Colonic mucosa (tissue), 4 donors: ENCODE data around the gene PAMR1. TPM values are rescaled to one million over a fixed set of nuclear protein-coding genes. Genes with fewer than 3 reads are reported as not detected.
A peak's percentile ranks its signal among the peaks of the same experiment; 100 is the strongest.

Experiments
- DNase-seq: peaks from one replicate; pipeline ENCODE4 v3.0.0-alpha.2; 2020
- H3K27ac ChIP-seq: fragments of 200-600 bp; one replicate; pipeline ENCODE4 v1.8.0; 2021
- H3K27me3 ChIP-seq: fragments of 200-600 bp; one replicate; pipeline ENCODE4 v1.8.0; 2021
- H3K36me3 ChIP-seq: fragments of 200-600 bp; one replicate; pipeline ENCODE4 v1.8.0; 2021
- H3K4me1 ChIP-seq: fragments of 200-600 bp; one replicate; pipeline ENCODE4 v1.8.0; 2021; ENCODE audit warnings: mild to moderate bottlenecking
- H3K4me3 ChIP-seq: fragments of 200-600 bp; one replicate; pipeline ENCODE4 v1.8.0; 2021
- H3K9ac ChIP-seq, 2 donors: one replicate each; pipeline ENCODE4 v1.7.0; 2013; ENCODE audit warnings: control low read depth in 2 of 2, low read depth in 2 of 2, low read length in 2 of 2
- H3K9me3 ChIP-seq: fragments of 200-600 bp; one replicate; pipeline ENCODE4 v1.8.0; 2021
- intact Hi-C: fragments of 100-400 bp; cut with DNase I; formaldehyde crosslinking; loops from one replicate; pipeline ENCODE4 v1.14.1; 2022
- total RNA-seq, 2 donors: library from RNA; stranded (reverse); fragmentation: NEBNext Ultra II Directional in 1 of 2; extraction: Animal tissue kit (Norgen Biotek cat#: 25700) in 1 of 2; gene quantifications; one replicate each; pipeline ENCODE4 v1.2.1, GENCODE V29; 2021
- TF ChIP-seq, protein P1 (sequence below): fragments of 200-600 bp; IDR thresholded peaks from one replicate; pipeline ENCODE4 v1.8.0; 2022; ENCODE audit warnings: antibody characterized with exemption, mild to moderate bottlenecking
- donor health status: healthy.
- donor health status: DM: no; HTN: no; CAD: no.
- donor health status: DM: no; HTN: no; CAD: no.

The PAMR1 gene
- total RNA-seq, 2 donors from 2014 or later, result 1.5 to 4.7 TPM

DNA sequence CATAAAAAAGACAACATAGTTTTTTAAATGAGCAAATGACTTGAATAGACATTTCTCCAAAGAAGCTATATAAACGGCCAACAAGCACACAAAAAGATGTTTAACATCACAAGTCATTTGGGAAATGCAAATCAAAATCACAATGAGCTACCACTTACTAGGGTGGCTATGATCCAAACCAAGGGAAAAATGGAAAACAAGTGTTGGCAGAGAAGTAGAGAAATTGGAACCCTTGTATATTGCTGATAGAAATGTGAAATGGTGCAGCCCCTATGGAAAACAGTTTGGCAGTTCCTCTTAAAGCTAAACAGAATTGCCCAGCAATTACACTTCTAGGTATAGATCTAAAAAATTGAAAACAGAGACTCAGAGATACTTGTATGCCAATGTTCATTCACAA, 29.0 kb downstream of the PAMR1 start:
- intact Hi-C loops, result no loop called here
- no peak for DNase-seq
- TF ChIP-seq, protein P1, sequence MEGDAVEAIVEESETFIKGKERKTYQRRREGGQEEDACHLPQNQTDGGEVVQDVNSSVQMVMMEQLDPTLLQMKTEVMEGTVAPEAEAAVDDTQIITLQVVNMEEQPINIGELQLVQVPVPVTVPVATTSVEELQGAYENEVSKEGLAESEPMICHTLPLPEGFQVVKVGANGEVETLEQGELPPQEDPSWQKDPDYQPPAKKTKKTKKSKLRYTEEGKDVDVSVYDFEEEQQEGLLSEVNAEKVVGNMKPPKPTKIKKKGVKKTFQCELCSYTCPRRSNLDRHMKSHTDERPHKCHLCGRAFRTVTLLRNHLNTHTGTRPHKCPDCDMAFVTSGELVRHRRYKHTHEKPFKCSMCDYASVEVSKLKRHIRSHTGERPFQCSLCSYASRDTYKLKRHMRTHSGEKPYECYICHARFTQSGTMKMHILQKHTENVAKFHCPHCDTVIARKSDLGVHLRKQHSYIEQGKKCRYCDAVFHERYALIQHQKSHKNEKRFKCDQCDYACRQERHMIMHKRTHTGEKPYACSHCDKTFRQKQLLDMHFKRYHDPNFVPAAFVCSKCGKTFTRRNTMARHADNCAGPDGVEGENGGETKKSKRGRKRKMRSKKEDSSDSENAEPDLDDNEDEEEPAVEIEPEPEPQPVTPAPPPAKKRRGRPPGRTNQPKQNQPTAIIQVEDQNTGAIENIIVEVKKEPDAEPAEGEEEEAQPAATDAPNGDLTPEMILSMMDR, result no peak
- Histone ChIP-seq H3K9ac (no peak overlapping the region), H3K36me3 (no peaks in the 10 kb centered on the region), H3K9me3 (no peaks in the 10 kb centered on the region), H3K27me3 (no peaks in the 10 kb centered on the region), H3K4me3 (no peak overlapping the region), H3K27ac (no peak overlapping the region), H3K4me1 (no peaks in the 10 kb centered on the region)

DNA sequence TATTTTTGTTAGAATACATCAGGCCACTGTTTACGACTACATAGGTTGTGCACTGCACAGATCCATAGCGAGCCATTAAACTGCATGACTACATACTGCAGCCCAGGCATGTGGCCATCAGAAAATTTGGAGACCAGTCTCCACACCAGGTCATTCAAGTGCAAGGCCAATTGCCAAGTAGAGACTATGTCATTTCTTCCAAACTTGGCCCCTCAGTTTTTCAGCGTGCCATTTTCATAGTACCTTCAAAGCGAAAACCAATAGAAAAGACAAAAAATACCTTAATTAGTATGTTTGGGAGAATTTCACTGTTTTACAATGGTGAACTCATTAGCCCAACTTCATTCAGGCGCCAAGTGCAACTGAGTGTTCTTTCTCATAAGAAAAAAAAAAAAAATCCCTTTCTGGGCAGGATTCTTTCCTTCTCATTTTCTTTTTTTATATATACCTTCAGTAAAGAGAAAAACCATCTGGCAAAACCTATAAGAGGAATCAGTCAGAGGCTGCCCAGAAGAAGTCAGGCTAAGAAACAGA, 30.4 kb downstream of the PAMR1 start:
- H3K36me3 ChIP-seq, result no peaks in the 10 kb centered on the region
- H3K9me3 ChIP-seq, result no peaks in the 10 kb centered on the region
- no peak for DNase-seq
- H3K9ac ChIP-seq, result no peak overlapping the region
- H3K4me3 ChIP-seq, result no peak overlapping the region
- TF ChIP-seq, protein P1, result no peak
- intact Hi-C loops, result no loop called here
- no peaks in the 10 kb centered on the region for H3K27me3 ChIP-seq
- no peak overlapping the region for H3K27ac ChIP-seq
- H3K4me1 ChIP-seq, result no peaks in the 10 kb centered on the region

DNA sequence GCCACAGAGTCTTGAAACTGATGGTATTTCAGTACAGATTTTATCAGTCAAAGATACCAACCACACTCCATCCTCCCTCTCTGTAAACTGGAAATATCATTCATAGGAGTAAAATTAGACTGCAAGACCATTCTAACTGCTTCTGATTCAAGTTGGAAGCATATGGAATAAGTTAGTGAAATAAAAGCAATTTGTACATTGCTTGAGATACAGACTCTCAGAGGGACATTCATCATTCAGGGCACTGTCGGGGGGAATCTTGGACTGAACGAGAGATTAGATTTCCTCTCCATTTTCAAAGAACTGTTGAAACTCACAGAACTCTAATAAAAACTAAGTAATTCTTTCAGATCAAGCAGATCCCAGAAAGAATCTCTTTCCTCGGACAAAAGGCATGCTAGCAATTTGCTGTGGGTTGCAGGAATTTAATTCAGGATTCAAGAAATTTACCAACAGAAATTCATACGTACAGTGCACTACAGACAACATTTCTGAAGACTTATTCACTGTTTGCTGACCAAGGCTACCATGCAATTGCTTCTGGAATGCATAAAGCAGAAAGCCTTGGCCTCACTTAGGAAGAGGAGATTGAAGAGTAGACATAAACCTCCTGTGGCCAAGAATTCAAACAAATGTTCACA, 34.1 kb downstream of the PAMR1 start:
- DNase-seq, result no peak
- TF ChIP-seq, protein P1, result no peak
- intact Hi-C loops, result no loop called here
- no peaks in the 10 kb centered on the region for H3K27me3 ChIP-seq
- H3K9me3 ChIP-seq, result no peaks in the 10 kb centered on the region
- no peaks in the 10 kb centered on the region for H3K4me1 ChIP-seq
- no peak overlapping the region for H3K27ac ChIP-seq
- no peak overlapping the region for H3K9ac ChIP-seq
- no peak overlapping the region for H3K4me3 ChIP-seq
- no peaks in the 10 kb centered on the region for H3K36me3 ChIP-seq

DNA sequence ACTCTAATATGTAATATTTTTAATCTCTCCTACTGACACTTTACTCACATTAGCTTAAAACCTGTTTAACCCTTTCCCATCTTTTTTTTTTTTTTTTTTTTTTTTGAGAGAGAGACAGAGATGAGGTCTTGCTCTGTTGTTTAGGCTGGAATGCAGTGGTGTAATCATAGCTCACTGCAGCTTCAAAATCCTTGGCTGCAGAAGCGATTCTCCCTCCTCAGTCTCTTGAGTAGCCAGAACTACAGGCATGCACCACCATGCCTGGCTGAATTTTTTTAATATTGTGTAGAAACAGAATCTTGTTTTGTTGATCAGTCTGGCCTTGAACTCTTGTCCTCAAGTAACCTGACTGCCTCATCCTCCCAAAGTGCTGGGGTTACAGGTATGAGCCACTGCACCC, 37.3 kb downstream of the PAMR1 start:
- Histone ChIP-seq H3K27ac (no peak overlapping the region), H3K4me1 (no peaks in the 10 kb centered on the region), H3K9ac (no peak overlapping the region), H3K9me3 (no peaks in the 10 kb centered on the region), H3K36me3 (no peaks in the 10 kb centered on the region), H3K27me3 (no peaks in the 10 kb centered on the region), H3K4me3 (no peak overlapping the region)
- TF ChIP-seq, protein P1, result no peak
- no peak for DNase-seq
- intact Hi-C loops, result loop anchor here (10.0 kb wide), 2 partner anchors 83 to 777 kb away; no protein-coding TSS in a partner anchor

DNA sequence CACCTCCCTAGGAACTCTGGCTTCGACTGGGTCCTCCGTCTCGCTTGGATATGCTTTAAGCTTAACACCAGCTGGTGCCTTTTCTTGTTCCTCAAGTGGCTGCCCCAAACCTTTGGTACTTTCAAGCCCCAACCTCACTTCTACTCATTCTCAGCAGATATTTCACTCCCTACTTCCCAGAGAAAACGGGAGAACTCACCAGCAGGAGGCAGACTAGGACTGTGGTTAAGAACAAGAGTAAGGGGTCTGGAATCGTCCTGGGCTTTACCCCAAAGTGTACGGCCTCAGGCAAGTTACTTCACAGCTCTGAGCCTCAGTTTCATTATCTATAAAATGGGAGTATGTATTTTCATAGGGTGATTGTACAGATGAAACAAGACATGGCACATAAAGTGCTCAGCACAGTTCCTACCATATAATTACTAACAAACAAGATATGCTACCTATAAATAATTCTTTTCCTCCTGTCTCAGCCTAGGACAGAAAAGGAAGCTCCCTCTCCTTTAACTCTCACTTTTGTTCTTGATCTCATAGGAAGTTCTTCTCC, 37.8 kb downstream of the PAMR1 start:
- TF ChIP-seq, protein P1, result no peak
- intact Hi-C loops, result loop anchor here (10.0 kb wide), 2 partner anchors 83 to 777 kb away; no protein-coding TSS in a partner anchor
- H3K4me1 ChIP-seq, result no peaks in the 10 kb centered on the region
- H3K4me3 ChIP-seq, result no peak overlapping the region
- H3K9me3 ChIP-seq, result no peaks in the 10 kb centered on the region
- H3K36me3 ChIP-seq, result no peaks in the 10 kb centered on the region
- peak; percentile 36 for DNase-seq
- H3K27ac ChIP-seq, result no peak overlapping the region
- no peak overlapping the region for H3K9ac ChIP-seq
- no peaks in the 10 kb centered on the region for H3K27me3 ChIP-seq
